Measurements from ENCODE around the gene ITPR3.
"Not testable (repeated sequence)": the region's sequence is repeated elsewhere in the genome, so short reads cannot be mapped to it uniquely, and the experiment has no call there.

ITPR3 gene

GRCh38 chr6:33628401-33628964 is 7.4 kb downstream of the ITPR3 start:
- Histone ChIP-seq H3K4me1 (ENCODE audit: control insufficient read depth, insufficient read depth, low read length, unreplicated experiment) (peaks cover 31% of the 10 kb centered on the region), H3K36me3 (ENCODE audit: insufficient read depth, low read length) (peaks cover 5% of the 10 kb centered on the region; the same call in 1 of the 2 replicates), H3K79me2 (ENCODE audit: control insufficient read depth, insufficient read depth, low read length, unreplicated experiment) (peaks cover 59% of the 10 kb centered on the region), H3K27me3 (ENCODE audit: insufficient read depth, low read length) (no peaks in the 10 kb centered on the region), H3K27ac (ENCODE audit: low read depth, low read length) (no peak overlapping the region), H2AFZ (ENCODE audit: low read length, unreplicated experiment) (no peak overlapping the region), H3K4me3 (ENCODE audit: low read depth, low read length) (no peak overlapping the region)

- H3K4me1 ChIP-seq (ENCODE audit: control insufficient read depth, insufficient read depth, low read length, unreplicated experiment), result peaks cover 33% of the 10 kb centered on the region
- H3K79me2 ChIP-seq (ENCODE audit: control insufficient read depth, insufficient read depth, low read length, unreplicated experiment), result peaks cover 57% of the 10 kb centered on the region
- H3K4me3 ChIP-seq (ENCODE audit: low read depth, low read length), result no peak overlapping the region
- no peak overlapping the region for H2AFZ ChIP-seq (ENCODE audit: low read length, unreplicated experiment)
- H3K27ac ChIP-seq (ENCODE audit: low read depth, low read length), result no peak overlapping the region
- peaks cover 5% of the 10 kb centered on the region; the same call in 1 of the 2 replicates for H3K36me3 ChIP-seq (ENCODE audit: insufficient read depth, low read length)
- H3K27me3 ChIP-seq (ENCODE audit: insufficient read depth, low read length), result no peaks in the 10 kb centered on the region
Measured at GRCh38 chr6:33630014-33630413, 8.9 kb downstream of the ITPR3 start.

GRCh38 chr6:33631521-33631920 is 10.4 kb downstream of the ITPR3 start:
- H3K36me3 ChIP-seq (ENCODE audit: insufficient read depth, low read length); H3K27me3 ChIP-seq (ENCODE audit: insufficient read depth, low read length); H2AFZ ChIP-seq (ENCODE audit: low read length, unreplicated experiment); H3K4me3 ChIP-seq (ENCODE audit: low read depth, low read length); H3K27ac ChIP-seq (ENCODE audit: low read depth, low read length): not testable (repeated sequence)
- H3K4me1 ChIP-seq (ENCODE audit: control insufficient read depth, insufficient read depth, low read length, unreplicated experiment), result peaks cover 33% of the 10 kb centered on the region
- peaks cover 56% of the 10 kb centered on the region for H3K79me2 ChIP-seq (ENCODE audit: control insufficient read depth, insufficient read depth, low read length, unreplicated experiment)

GRCh38 chr6:33631971-33632557 is 10.9 kb downstream of the ITPR3 start:
- H3K4me1 ChIP-seq (ENCODE audit: control insufficient read depth, insufficient read depth, low read length, unreplicated experiment), result peaks cover 33% of the 10 kb centered on the region
- H3K4me3 ChIP-seq (ENCODE audit: low read depth, low read length), result no peak overlapping the region
- no peak overlapping the region for H2AFZ ChIP-seq (ENCODE audit: low read length, unreplicated experiment)
- H3K36me3 ChIP-seq (ENCODE audit: insufficient read depth, low read length), result peaks cover 5% of the 10 kb centered on the region; the same call in 1 of the 2 replicates
- no peaks in the 10 kb centered on the region for H3K27me3 ChIP-seq (ENCODE audit: insufficient read depth, low read length)
- no peak overlapping the region for H3K27ac ChIP-seq (ENCODE audit: low read depth, low read length)
- peaks cover 57% of the 10 kb centered on the region for H3K79me2 ChIP-seq (ENCODE audit: control insufficient read depth, insufficient read depth, low read length, unreplicated experiment)

GRCh38 chr6:33632558-33633039 is 11.5 kb downstream of the ITPR3 start:
- peak overlapping the region; percentile 76 for H3K4me3 ChIP-seq (ENCODE audit: low read depth, low read length)
- H3K4me1 ChIP-seq (ENCODE audit: control insufficient read depth, insufficient read depth, low read length, unreplicated experiment), result peaks cover 29% of the 10 kb centered on the region
- H3K79me2 ChIP-seq (ENCODE audit: control insufficient read depth, insufficient read depth, low read length, unreplicated experiment), result peaks cover 56% of the 10 kb centered on the region
- H3K36me3 ChIP-seq (ENCODE audit: insufficient read depth, low read length), result peaks cover under 1% of the 10 kb centered on the region; the same call in 1 of the 2 replicates
- H3K27ac ChIP-seq (ENCODE audit: low read depth, low read length), result no peak overlapping the region
- H3K27me3 ChIP-seq (ENCODE audit: insufficient read depth, low read length), result no peaks in the 10 kb centered on the region
- H2AFZ ChIP-seq (ENCODE audit: low read length, unreplicated experiment), result no peak overlapping the region

GRCh38 chr6:33633084-33633461 is 12.0 kb downstream of the ITPR3 start:
- Histone ChIP-seq H3K4me3 (ENCODE audit: low read depth, low read length) (peak overlapping the region; percentile 76), H3K27ac (ENCODE audit: low read depth, low read length) (no peak overlapping the region), H2AFZ (ENCODE audit: low read length, unreplicated experiment) (peak overlapping the region; percentile 11), H3K27me3 (ENCODE audit: insufficient read depth, low read length) (no peaks in the 10 kb centered on the region), H3K4me1 (ENCODE audit: control insufficient read depth, insufficient read depth, low read length, unreplicated experiment) (peaks cover 25% of the 10 kb centered on the region), H3K79me2 (ENCODE audit: control insufficient read depth, insufficient read depth, low read length, unreplicated experiment) (peaks cover 52% of the 10 kb centered on the region), H3K36me3 (ENCODE audit: insufficient read depth, low read length) (no peaks in the 10 kb centered on the region)

GRCh38 chr6:33633462-33634158 is 12.5 kb downstream of the ITPR3 start:
- peaks cover 21% of the 10 kb centered on the region for H3K4me1 ChIP-seq (ENCODE audit: control insufficient read depth, insufficient read depth, low read length, unreplicated experiment)
- peak overlapping the region; percentile 71 for H2AFZ ChIP-seq (ENCODE audit: low read length, unreplicated experiment)
- H3K27me3 ChIP-seq (ENCODE audit: insufficient read depth, low read length), result no peaks in the 10 kb centered on the region
- H3K4me3 ChIP-seq (ENCODE audit: low read depth, low read length), result peak overlapping the region; percentile 83
- H3K36me3 ChIP-seq (ENCODE audit: insufficient read depth, low read length), result no peaks in the 10 kb centered on the region
- peaks cover 50% of the 10 kb centered on the region for H3K79me2 ChIP-seq (ENCODE audit: control insufficient read depth, insufficient read depth, low read length, unreplicated experiment)
- H3K27ac ChIP-seq (ENCODE audit: low read depth, low read length), result no peak overlapping the region

GRCh38 chr6:33634161-33634727 is 13.1 kb downstream of the ITPR3 start:
- H3K27me3 ChIP-seq (ENCODE audit: insufficient read depth, low read length), result no peaks in the 10 kb centered on the region
- H3K79me2 ChIP-seq (ENCODE audit: control insufficient read depth, insufficient read depth, low read length, unreplicated experiment), result peaks cover 48% of the 10 kb centered on the region
- H3K36me3 ChIP-seq (ENCODE audit: insufficient read depth, low read length), result no peaks in the 10 kb centered on the region
- H3K4me1 ChIP-seq (ENCODE audit: control insufficient read depth, insufficient read depth, low read length, unreplicated experiment), result peaks cover 21% of the 10 kb centered on the region
- H3K27ac ChIP-seq (ENCODE audit: low read depth, low read length), result no peak overlapping the region
- peak overlapping the region; percentile 83 for H3K4me3 ChIP-seq (ENCODE audit: low read depth, low read length)
- H2AFZ ChIP-seq (ENCODE audit: low read length, unreplicated experiment), result no peak overlapping the region

- Histone ChIP-seq H3K27me3 (ENCODE audit: insufficient read depth, low read length) (no peaks in the 10 kb centered on the region), H3K36me3 (ENCODE audit: insufficient read depth, low read length) (no peaks in the 10 kb centered on the region), H3K4me3 (ENCODE audit: low read depth, low read length) (no peak overlapping the region), H2AFZ (ENCODE audit: low read length, unreplicated experiment) (no peak overlapping the region), H3K79me2 (ENCODE audit: control insufficient read depth, insufficient read depth, low read length, unreplicated experiment) (peaks cover 48% of the 10 kb centered on the region), H3K27ac (ENCODE audit: low read depth, low read length) (no peak overlapping the region), H3K4me1 (ENCODE audit: control insufficient read depth, insufficient read depth, low read length, unreplicated experiment) (peaks cover 21% of the 10 kb centered on the region)
Measured at GRCh38 chr6:33634946-33635345, 13.8 kb downstream of the ITPR3 start.

- Histone ChIP-seq H3K79me2 (ENCODE audit: control insufficient read depth, insufficient read depth, low read length, unreplicated experiment) (peaks cover 51% of the 10 kb centered on the region), H3K36me3 (ENCODE audit: insufficient read depth, low read length) (no peaks in the 10 kb centered on the region), H3K4me1 (ENCODE audit: control insufficient read depth, insufficient read depth, low read length, unreplicated experiment) (peaks cover 21% of the 10 kb centered on the region), H3K4me3 (ENCODE audit: low read depth, low read length) (no peak overlapping the region), H3K27ac (ENCODE audit: low read depth, low read length) (no peak overlapping the region), H2AFZ (ENCODE audit: low read length, unreplicated experiment) (no peak overlapping the region), H3K27me3 (ENCODE audit: insufficient read depth, low read length) (no peaks in the 10 kb centered on the region)
Measured at GRCh38 chr6:33636655-33637054, 15.5 kb downstream of the ITPR3 start.

All from ACC112 (cell line).